ENCODE measurements around the gene CCDC32.

CCDC32 gene

DNA sequence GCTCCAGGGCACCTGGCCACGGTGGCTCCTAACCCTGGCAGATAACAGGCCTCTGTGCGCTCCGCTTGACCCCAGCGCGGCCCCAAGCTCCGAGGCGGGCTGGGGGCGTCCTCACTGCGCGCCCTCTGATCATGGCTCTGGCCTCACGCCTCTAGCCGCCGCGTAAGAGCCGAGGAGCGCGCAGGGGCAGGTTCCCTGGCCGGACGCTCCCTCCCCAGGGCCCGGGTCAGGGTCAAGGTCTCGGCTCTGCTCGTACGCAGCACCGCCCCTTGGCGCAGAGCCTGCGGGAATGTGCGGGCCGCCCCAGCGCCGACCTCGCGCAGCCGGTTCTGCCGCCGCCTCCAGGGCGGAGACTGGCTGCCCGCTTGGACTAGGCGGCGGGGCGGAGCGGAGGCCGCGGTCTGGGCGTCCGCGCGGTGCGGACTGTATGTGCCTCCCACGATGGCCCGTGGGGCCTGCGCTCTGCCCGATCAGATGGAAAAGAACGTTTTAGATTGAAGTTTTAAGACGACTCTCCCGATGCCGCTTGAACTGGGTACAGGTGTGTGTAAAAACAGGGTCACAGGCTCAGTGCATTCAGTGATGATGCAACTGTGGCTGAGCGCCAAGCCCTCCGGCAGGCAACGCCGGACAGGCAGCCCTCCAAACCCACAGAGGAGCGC is 53.2 kb downstream of the CCDC32 start:
- DNase-seq: no peak

GRCh38 chr15:40511093-40511471 is 53.8 kb downstream of the CCDC32 start:
- DNase-seq: no peak

GRCh38 chr15:40510201-40510600 is 54.6 kb downstream of the CCDC32 start:
- no peak for DNase-seq

- no peak for DNase-seq
Measured at GRCh38 chr15:40508216-40508615, 56.6 kb downstream of the CCDC32 start.

GRCh38 chr15:40506964-40507571 is 57.8 kb downstream of the CCDC32 start:
- peak; percentile 46 for DNase-seq
